ENCODE measurements around the gene LEUTX. TPM values are rescaled to one million over a fixed set of nuclear protein-coding genes. Genes with fewer than 3 reads are reported as not detected.

Gene LEUTX
- total and polyA plus RNA-seq, 2 experiments from 2014 or later = not detected

- H3K27ac Mint-ChIP-seq = no peak overlapping the region
- TF ChIP-seq REST (IDR thresholded peaks at IDR 0.05; ENCODE audit: unreplicated experiment) (no peak), EZH2phosphoT487 (IDR thresholded peaks at IDR 0.05; ENCODE audit: unreplicated experiment) (no peak), STAT1 (IDR thresholded peaks at IDR 0.05; ENCODE audit: unreplicated experiment) (no peak), CREB1 (CRISPR knock-in tag; IDR thresholded peaks at IDR 0.05; ENCODE audit: low read depth) (no peak), CTCF (conservative IDR thresholded peaks at IDR 0.05; ENCODE audit: low read depth in 2 of 2) (no peak), POLR2AphosphoS5 (IDR thresholded peaks at IDR 0.05; ENCODE audit: low read depth) (no peak), JUNB (IDR thresholded peaks at IDR 0.05; ENCODE audit: unreplicated experiment) (no peak), ZNF114 (CRISPR knock-in tag; IDR thresholded peaks at IDR 0.05) (no peak), ZNF331 (CRISPR knock-in tag; IDR thresholded peaks at IDR 0.05; ENCODE audit: low read depth) (no peak), NANOG (IDR thresholded peaks at IDR 0.05; ENCODE audit: borderline replicate concordance) (no peak), EZH2 (IDR thresholded peaks at IDR 0.05; ENCODE audit: low read depth, unreplicated experiment) (no peak), ETS1 (IDR thresholded peaks at IDR 0.05) (no peak)
- TF ChIP-seq, protein P1, sequence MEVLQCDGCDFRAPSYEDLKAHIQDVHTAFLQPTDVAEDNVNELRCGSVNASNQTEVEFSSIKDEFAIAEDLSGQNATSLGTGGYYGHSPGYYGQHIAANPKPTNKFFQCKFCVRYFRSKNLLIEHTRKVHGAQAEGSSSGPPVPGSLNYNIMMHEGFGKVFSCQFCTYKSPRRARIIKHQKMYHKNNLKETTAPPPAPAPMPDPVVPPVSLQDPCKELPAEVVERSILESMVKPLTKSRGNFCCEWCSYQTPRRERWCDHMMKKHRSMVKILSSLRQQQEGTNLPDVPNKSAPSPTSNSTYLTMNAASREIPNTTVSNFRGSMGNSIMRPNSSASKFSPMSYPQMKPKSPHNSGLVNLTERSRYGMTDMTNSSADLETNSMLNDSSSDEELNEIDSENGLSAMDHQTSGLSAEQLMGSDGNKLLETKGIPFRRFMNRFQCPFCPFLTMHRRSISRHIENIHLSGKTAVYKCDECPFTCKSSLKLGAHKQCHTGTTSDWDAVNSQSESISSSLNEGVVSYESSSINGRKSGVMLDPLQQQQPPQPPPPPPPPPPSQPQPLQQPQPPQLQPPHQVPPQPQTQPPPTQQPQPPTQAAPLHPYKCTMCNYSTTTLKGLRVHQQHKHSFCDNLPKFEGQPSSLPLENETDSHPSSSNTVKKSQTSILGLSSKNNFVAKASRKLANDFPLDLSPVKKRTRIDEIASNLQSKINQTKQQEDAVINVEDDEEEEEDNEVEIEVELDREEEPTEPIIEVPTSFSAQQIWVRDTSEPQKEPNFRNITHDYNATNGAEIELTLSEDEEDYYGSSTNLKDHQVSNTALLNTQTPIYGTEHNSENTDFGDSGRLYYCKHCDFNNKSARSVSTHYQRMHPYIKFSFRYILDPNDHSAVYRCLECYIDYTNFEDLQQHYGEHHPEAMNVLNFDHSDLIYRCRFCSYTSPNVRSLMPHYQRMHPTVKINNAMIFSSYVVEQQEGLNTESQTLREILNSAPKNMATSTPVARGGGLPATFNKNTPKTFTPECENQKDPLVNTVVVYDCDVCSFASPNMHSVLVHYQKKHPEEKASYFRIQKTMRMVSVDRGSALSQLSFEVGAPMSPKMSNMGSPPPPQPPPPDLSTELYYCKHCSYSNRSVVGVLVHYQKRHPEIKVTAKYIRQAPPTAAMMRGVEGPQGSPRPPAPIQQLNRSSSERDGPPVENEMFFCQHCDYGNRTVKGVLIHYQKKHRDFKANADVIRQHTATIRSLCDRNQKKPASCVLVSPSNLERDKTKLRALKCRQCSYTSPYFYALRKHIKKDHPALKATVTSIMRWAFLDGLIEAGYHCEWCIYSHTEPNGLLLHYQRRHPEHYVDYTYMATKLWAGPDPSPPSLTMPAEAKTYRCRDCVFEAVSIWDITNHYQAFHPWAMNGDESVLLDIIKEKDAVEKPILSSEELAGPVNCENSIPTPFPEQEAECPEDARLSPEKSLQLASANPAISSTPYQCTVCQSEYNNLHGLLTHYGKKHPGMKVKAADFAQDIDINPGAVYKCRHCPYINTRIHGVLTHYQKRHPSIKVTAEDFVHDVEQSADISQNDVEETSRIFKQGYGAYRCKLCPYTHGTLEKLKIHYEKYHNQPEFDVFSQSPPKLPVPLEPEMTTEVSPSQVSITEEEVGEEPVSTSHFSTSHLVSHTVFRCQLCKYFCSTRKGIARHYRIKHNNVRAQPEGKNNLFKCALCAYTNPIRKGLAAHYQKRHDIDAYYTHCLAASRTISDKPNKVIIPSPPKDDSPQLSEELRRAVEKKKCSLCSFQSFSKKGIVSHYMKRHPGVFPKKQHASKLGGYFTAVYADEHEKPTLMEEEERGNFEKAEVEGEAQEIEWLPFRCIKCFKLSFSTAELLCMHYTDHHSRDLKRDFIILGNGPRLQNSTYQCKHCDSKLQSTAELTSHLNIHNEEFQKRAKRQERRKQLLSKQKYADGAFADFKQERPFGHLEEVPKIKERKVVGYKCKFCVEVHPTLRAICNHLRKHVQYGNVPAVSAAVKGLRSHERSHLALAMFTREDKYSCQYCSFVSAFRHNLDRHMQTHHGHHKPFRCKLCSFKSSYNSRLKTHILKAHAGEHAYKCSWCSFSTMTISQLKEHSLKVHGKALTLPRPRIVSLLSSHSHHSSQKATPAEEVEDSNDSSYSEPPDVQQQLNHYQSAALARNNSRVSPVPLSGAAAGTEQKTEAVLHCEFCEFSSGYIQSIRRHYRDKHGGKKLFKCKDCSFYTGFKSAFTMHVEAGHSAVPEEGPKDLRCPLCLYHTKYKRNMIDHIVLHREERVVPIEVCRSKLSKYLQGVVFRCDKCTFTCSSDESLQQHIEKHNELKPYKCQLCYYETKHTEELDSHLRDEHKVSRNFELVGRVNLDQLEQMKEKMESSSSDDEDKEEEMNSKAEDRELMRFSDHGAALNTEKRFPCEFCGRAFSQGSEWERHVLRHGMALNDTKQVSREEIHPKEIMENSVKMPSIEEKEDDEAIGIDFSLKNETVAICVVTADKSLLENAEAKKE (CRISPR knock-in tag; IDR thresholded peaks at IDR 0.05) = no peak
- no peaks in the 10 kb centered on the region for H3K27me3 ChIP-seq (ENCODE audit: insufficient read depth)
- H3K27me3 Mint-ChIP-seq (ENCODE audit: insufficient read depth, low read depth, poor library complexity) = no peaks in the 10 kb centered on the region
- no peak overlapping the region for H3K4me3 Mint-ChIP-seq
- no peaks in the 10 kb centered on the region; the same call in 1 of the 2 replicates for H4K20me1 ChIP-seq (replicated peaks; ENCODE audit: insufficient read depth)
- no peaks in the 10 kb centered on the region for H3K9me2 ChIP-seq (ENCODE audit: insufficient read depth)
- H3F3A ChIP-seq (replicated peaks; ENCODE audit: low read depth) = no peaks in the 10 kb centered on the region
- H3K4me2 ChIP-seq = no peak overlapping the region
- no peak overlapping the region for H3K4me3 ChIP-seq
- H3K4me1 ChIP-seq (ENCODE audit: insufficient read depth) = no peaks in the 10 kb centered on the region
- peak overlapping the region; percentile 87 for H2AFZ ChIP-seq
- no peaks in the 10 kb centered on the region for H3K9me3 Mint-ChIP-seq
- H3K36me3 Mint-ChIP-seq (ENCODE audit: low read depth) = no peaks in the 10 kb centered on the region
- H3K27ac ChIP-seq (ENCODE audit: low read depth) = no peak overlapping the region
- DNase-seq (ENCODE audit: low spot score) (no peak), ATAC-seq (no peak)
- H3K36me3 ChIP-seq (ENCODE audit: insufficient read depth) = no peaks in the 10 kb centered on the region
- no peaks in the 10 kb centered on the region for H3K4me1 Mint-ChIP-seq
- H3K79me2 ChIP-seq (replicated peaks; ENCODE audit: insufficient read depth) = no peaks in the 10 kb centered on the region
Measured at GRCh38 chr19:39780894-39781293, 2.2 kb downstream of the LEUTX start.
